A673 (cell line): ENCODE measurements around the gene CELF5. TPM values are rescaled to one million over a fixed set of nuclear protein-coding genes. Genes with fewer than 3 reads are reported as not detected.
"Not testable (repeated sequence)": the region's sequence is repeated elsewhere in the genome, so short reads cannot be mapped to it uniquely, and the experiment has no call there.

ENCODE experiments used
- BruUV-seq: library from RNA; stranded (reverse); fragments of 400-500 nt; replicated peaks from 2 replicates; lab custom pipeline; 2021; lab: Mats Ljungman, UMichigan
- CTCF ChIA-PET: fragments of 300-600 bp; sonication (Branson Sonifier 250); formaldehyde crosslinking; loops from one replicate; lab custom pipeline; 2022; ENCODE audit warnings: antibody characterized with exemption; lab: Charles Lee
- POLR2A ChIA-PET: fragments of 300-600 bp; sonication (Branson Sonifier 250); formaldehyde crosslinking; loops from one replicate; lab custom pipeline; 2022; ENCODE audit warnings: antibody characterized with exemption; ENCODE audit not compliant: low non-redundant PET; lab: Charles Lee
- DNase-seq: peaks from one replicate; pipeline ENCODE4 v3.0.0-alpha.2; 2015; ENCODE audit warnings: low spot score
- H3K27ac ChIP-seq: fragments of 200-600 bp; sonication (generic); 2 replicates; pipeline ENCODE4 v1.5.1; 2016; ENCODE audit warnings: mixed run types, low read depth, mild to moderate bottlenecking, mixed read lengths, antibody characterized with exemption, low read length; ENCODE audit not compliant: poor library complexity, severe bottlenecking
- H3K27me3 ChIP-seq: fragments of 200-600 bp; sonication (generic); replicated peaks from 2 replicates; pipeline ENCODE4 v1.6.1; 2017; ENCODE audit warnings: mixed run types, low read depth, mild to moderate bottlenecking, mixed read lengths, antibody characterized with exemption, low read length; ENCODE audit not compliant: insufficient read depth, poor library complexity
- H3K36me3 ChIP-seq: fragments of 200-600 bp; sonication (generic); 2 replicates; pipeline ENCODE4 v1.6.1; 2016; ENCODE audit warnings: mixed run types, mild to moderate bottlenecking, mixed read lengths, antibody characterized with exemption, low read length; ENCODE audit not compliant: insufficient read depth, poor library complexity, severe bottlenecking
- H3K4me1 ChIP-seq: fragments of 200-600 bp; sonication (generic); 2 replicates; pipeline ENCODE4 v1.6.1; 2017; ENCODE audit warnings: mixed run types, mild to moderate bottlenecking, mixed read lengths, antibody characterized with exemption, low read length; ENCODE audit not compliant: insufficient read depth, poor library complexity, severe bottlenecking
- H3K4me3 ChIP-seq: fragments of 200-600 bp; sonication (generic); 2 replicates; pipeline ENCODE4 v1.5.1; 2016; ENCODE audit warnings: low read depth, mixed run types, mild to moderate bottlenecking, mixed read lengths, low read length; ENCODE audit not compliant: poor library complexity, severe bottlenecking
- H3K9me3 ChIP-seq: fragments of 200-600 bp; sonication (generic); 2 replicates; pipeline ENCODE4 v1.6.1; 2016; ENCODE audit warnings: mixed run types, low read depth, mild to moderate bottlenecking, mixed read lengths, antibody characterized with exemption, low read length; ENCODE audit not compliant: poor library complexity, severe bottlenecking
- CTCF ChIP-seq: fragments of 300-800, 200-600 bp; sonication (generic); conservative IDR thresholded peaks from 2 replicates; pipeline ENCODE4 v1.5.1; 2017; ENCODE audit warnings: low read depth, mild to moderate bottlenecking, antibody characterized with exemption, low read length, moderate library complexity, mixed read lengths
- EZH2 ChIP-seq: fragments of 200-600 bp; sonication (generic); IDR thresholded peaks from 2 replicates; pipeline ENCODE4 v1.6.1; 2017; ENCODE audit warnings: borderline replicate concordance, low read depth, mild to moderate bottlenecking, mixed read lengths, antibody characterized with exemption, low read length; ENCODE audit not compliant: poor library complexity, severe bottlenecking
- intact Hi-C: fragments of 100-400 bp; cut with micrococcal nuclease; formaldehyde crosslinking; loops from one replicate; pipeline ENCODE4 v1.10.0; 2022; ENCODE audit not compliant: unreplicated experiment
- total RNA-seq: library from RNA; stranded (reverse); gene quantifications from 2 replicates; pipeline ENCODE4 v1.2.3, GENCODE V29; 2021

CELF5 gene
- total RNA-seq, 1 experiment from 2014 or later, result 3.7 TPM

- DNase-seq, result no peak
- Histone ChIP-seq H3K4me1 (no peaks in the 10 kb centered on the region), H3K27me3 (no peaks in the 10 kb centered on the region), H3K9me3 (no peaks in the 10 kb centered on the region), H3K27ac (no peak overlapping the region), H3K4me3 (no peak overlapping the region), H3K36me3 (peaks cover 12% of the 10 kb centered on the region)
- TF ChIP-seq EZH2, result no peak
- no peak for TF ChIP-seq CTCF
- ChIA-PET POLR2A (no interaction called here), CTCF (no interaction called here)
- no TSS peak for BruUV-seq
- intact Hi-C loops, result no loop called here
Observed at GRCh38 chr19:3201072-3201700, 23.3 kb upstream of the CELF5 start.

GRCh38 chr19:3201911-3202310, 22.6 kb upstream of the CELF5 start:
- no peaks in the 10 kb centered on the region for H3K9me3 ChIP-seq
- TF ChIP-seq CTCF, result no peak
- no peak for TF ChIP-seq EZH2
- peaks cover 17% of the 10 kb centered on the region for H3K36me3 ChIP-seq
- no peak overlapping the region for H3K4me3 ChIP-seq
- no peak overlapping the region for H3K27ac ChIP-seq
- CTCF ChIA-PET, result interaction anchor here (0.7 kb wide), 1 partner anchor 125 kb away, joined by 3 read pairs; no protein-coding TSS in a partner anchor
- DNase-seq, result no peak
- H3K4me1 ChIP-seq, result no peaks in the 10 kb centered on the region
- POLR2A ChIA-PET, result no interaction called here
- intact Hi-C loops, result no loop called here
- H3K27me3 ChIP-seq, result no peaks in the 10 kb centered on the region
- no TSS peak for BruUV-seq

GRCh38 chr19:3202346-3202745, 22.1 kb upstream of the CELF5 start:
- H3K4me1 ChIP-seq, result no peaks in the 10 kb centered on the region
- DNase-seq, result no peak
- H3K36me3 ChIP-seq, result peaks cover 21% of the 10 kb centered on the region
- H3K9me3 ChIP-seq, result no peaks in the 10 kb centered on the region
- H3K27me3 ChIP-seq, result no peaks in the 10 kb centered on the region
- intact Hi-C loops, result no loop called here
- H3K4me3 ChIP-seq, result no peak overlapping the region
- TF ChIP-seq EZH2 (no peak), CTCF (no peak)
- no peak overlapping the region for H3K27ac ChIP-seq
- ChIA-PET CTCF (interaction anchor here (0.7 kb wide), 1 partner anchor 126 kb away, joined by 3 read pairs; no protein-coding TSS in a partner anchor), POLR2A (interaction anchor here (0.7 kb wide), 1 partner anchor 428 kb away, joined by 7 read pairs; no protein-coding TSS in a partner anchor)
- BruUV-seq, result no TSS peak

- intact Hi-C loops, BruUV-seq, H3K27ac ChIP-seq, H3K27me3 ChIP-seq, DNase-seq, H3K4me1 ChIP-seq, H3K4me3 ChIP-seq, H3K9me3 ChIP-seq: not testable (repeated sequence)
- H3K36me3 ChIP-seq, result peaks cover 27% of the 10 kb centered on the region
- ChIA-PET CTCF (interaction anchor here (0.7 kb wide), 2 partner anchors 101 to 126 kb away, joined by 3 read pairs; no protein-coding TSS in a partner anchor), POLR2A (interaction anchor here (0.7 kb wide), 1 partner anchor 429 kb away, joined by 7 read pairs; no protein-coding TSS in a partner anchor)
Observed at GRCh38 chr19:3202895-3203294, 21.6 kb upstream of the CELF5 start.
